Activated T-cell treated with anti-CD3 and anti-CD28 coated beads, Interleukin-2, amount 50 U/mL, for 48 hours (primary cell): ENCODE data around the gene NUP35.

ENCODE experiments used
- DNase-seq, 2 experiments: peaks; one replicate each; pipeline ENCODE4 v3.0.0-alpha.2; 2020

Gene NUP35, protein sequence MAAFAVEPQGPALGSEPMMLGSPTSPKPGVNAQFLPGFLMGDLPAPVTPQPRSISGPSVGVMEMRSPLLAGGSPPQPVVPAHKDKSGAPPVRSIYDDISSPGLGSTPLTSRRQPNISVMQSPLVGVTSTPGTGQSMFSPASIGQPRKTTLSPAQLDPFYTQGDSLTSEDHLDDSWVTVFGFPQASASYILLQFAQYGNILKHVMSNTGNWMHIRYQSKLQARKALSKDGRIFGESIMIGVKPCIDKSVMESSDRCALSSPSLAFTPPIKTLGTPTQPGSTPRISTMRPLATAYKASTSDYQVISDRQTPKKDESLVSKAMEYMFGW

DNA sequence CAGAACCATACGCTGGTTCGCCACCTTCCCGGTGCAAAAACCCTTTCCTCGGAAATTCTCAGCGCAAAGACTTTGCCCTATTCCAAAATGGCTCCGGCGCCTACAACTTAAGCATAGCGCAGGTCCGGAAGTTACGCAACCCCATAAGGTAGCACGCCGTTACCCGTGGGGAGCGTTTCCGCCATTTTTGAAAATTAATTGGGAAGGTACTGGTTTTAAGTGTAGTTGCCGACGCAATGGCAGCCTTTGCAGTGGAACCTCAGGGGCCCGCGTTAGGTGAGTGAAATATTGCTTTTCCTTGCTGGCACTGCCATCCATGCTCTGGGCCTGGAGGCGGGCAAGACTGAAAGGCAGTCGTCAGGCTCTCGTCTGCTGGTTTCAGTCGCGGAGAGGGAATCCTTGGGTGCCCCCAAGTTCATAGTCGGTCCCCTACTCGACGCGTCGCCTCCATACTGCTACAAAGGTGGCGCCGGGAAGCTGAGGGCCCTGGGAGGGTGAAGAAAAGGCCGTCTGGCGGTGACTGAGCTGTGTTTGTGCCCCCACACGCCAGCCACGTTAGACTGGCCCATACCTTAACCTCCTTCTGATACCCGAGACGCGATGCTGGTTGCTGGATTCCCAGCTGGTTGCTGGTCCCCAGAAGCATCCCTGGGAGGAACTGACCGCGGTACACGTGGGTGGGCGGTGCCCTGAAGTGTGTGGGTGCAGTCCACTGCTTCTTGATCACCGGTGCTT is at the start of gene NUP35:
Gene NUP35, plus strand, starts transcription at position 222 of the 735 bp plus-strand sequence. Its CDS starts 15 bp downstream, at position 237.
- peak; percentile 87 to 90 for DNase-seq

DNA sequence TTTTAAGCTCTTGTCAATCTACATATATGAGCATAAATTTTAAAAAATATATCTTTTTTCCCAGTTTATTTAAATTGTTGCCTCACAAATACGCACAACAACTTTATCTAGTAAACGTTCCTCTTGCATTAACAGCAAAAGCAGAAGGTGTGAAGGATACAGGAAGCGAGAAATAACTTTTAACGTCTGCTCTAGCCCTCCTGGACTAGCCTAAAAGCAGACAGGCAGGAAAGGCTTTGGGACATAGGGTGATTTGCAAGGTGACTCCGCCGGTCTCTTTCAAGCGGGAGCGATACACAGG is 46.1 kb upstream of the NUP35 start:
- peak in 1 of 2 experiments; percentile 51 for DNase-seq

DNA sequence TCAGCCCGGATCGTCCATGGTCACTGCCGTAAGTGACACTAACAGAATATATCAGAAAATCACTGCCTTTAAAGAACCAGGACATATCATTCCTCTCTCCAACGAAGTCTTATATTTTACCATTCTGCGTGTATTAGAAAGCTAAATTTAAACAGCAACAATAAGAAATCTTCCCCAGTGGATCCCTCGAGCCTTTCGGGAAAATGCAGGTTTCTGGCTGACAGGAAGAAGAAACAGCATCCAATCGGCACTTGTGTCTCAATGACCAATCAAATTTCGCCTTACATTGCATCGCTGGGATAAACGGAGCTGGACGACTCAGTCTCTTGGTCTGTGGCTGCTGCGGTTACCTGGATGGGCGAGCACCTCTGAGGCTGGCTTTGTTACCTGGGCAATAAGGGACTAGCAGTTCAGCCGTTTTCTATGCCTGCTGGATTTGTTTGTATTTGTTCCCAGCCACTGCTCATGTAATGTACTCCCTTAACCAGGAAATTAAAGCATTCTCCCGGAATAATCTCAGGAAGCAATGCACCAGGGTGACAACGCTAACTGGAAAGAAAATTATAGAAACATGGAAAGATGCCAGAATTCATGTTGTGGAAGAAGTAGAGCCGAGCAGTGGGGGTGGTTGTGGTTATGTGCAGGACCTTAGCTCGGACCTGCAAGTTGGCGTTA is 45.6 kb upstream of the NUP35 start, which contains the start of gene DUSP19:
Gene DUSP19, plus strand, starts transcription at position 284 of the 675 bp plus-strand sequence. Its CDS starts 187 bp downstream, at position 471.
- DNase-seq = peak; percentile 92 to 93

GRCh38 chr2:183079139-183079775 is 45.0 kb upstream of the NUP35 start:
- no peak for DNase-seq

- DNase-seq = no peak
These were observed 42.3 kb upstream of the NUP35 start for GRCh38 chr2:183081911-183082310.

- DNase-seq = no peak
These were observed 36.2 kb upstream of the NUP35 start for GRCh38 chr2:183088061-183088460.

GRCh38 chr2:183089192-183089851 is 34.9 kb upstream of the NUP35 start:
- DNase-seq = no peak

- DNase-seq = no peak
These were observed 32.8 kb upstream of the NUP35 start for GRCh38 chr2:183091318-183091953.

DNA sequence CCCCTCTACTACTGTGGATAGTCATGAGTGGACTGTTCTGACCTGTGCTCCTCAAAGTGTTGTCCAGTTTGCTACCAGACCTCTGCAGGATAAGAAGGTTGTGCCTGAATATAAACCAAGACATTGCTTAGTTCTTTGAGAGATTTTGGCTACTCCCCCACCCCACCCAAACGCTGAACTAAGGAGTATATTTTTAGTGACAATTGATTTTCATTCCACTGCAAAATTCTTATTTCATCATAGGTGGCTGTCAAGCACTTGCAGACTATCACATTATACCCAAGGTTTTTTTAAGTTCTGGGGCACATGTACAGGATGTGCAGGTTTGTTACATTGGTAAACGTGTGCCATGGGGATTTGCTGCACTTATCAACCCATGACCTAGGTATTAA is 32.3 kb upstream of the NUP35 start:
- no peak for DNase-seq

- no peak for DNase-seq
These were observed 30.2 kb upstream of the NUP35 start for GRCh38 chr2:183093857-183094657.

- no peak for DNase-seq
These were observed 18.7 kb upstream of the NUP35 start for GRCh38 chr2:183105402-183106134.

DNA sequence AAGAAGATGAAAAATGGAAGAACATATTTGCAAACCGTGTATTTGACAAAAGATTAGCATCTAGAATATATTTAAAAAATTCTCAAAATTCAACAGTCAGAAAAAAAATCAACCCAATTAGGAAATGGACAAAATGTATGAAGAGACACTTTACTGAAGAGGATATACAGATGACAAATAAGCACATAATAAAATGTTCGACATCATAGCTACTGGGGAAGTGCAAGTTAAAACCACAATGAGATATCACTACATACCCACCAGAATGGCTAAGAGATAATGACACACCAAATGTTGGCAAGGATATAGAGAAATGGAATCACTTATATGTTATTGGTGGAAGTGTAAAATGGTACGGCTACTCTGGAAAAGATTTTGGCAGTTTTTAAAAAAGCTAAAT is 11.7 kb upstream of the NUP35 start:
- DNase-seq = no peak

GRCh38 chr2:183113630-183114029 is 10.6 kb upstream of the NUP35 start:
- DNase-seq = no peak

DNA sequence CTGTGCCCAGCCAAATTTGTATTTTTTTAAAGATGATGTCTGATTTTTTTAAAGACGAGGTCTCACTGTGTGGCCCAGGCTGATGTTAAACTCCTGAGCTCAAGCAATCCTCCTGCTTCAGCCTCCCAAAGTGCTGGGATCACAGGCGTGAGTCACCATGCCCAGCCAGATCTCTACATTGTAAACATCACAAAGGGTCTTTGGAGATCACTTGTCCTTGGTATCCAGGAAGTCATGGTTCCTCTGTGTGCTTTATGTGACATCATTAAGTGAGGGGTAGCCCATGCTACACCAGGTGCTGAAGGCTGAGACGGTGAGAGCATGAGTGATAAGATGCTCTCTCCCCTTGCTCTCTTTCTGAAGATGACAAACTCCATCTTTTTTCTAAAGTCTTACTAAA is 7.0 kb upstream of the NUP35 start:
- no peak for DNase-seq

DNA sequence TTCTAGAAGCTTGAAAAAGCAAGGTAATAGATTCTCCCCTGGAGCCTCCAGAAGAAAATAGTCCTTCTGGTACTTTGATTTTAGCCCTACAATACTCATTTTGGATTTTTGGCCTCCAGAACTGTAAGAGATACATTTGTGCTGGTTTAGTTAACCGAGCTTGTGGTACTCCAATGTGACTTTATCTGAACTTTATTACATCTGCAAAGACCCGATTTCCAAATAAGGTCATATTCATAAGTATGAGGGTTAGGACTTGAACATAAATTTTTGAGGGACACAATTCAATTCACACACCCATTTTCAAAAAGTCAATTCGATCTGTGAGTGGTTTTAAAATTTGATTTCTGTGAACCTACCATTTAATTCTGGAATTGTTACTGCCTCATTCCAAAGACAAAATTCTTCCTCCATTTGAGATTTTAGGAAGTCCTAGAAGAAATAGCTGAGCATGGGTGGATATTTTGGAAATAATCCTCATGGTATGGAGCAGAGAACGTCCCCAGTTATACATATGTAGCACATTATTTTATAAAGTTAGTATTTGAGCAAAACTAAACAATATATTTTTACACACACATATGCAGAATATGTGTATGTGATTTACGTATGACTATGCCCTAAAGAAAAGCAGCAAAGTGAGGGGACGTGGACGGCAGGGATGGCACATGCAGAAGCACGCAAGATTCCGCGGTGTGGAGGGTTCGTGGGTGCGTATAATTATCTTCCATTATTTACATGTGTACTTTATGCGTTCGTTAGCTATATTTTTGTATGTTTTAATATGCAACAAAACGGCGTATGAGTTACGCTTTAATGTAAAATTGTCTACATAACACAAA is 905 bp upstream of the NUP35 start:
- peak; percentile 22 to 23 for DNase-seq

DNA sequence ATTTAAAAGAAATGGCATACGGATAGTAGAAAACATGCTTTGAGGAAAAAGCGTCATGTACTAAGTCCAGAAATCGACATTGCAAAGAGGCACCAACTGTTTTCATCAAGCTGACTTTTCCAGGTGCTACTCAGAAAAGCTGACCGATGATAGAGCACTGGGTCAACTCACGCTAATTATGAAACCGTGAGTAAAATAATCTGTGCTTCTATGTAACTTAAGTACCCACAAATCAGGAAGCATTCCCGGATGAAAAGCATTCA is 353 bp upstream of the NUP35 start:
- no peak for DNase-seq

- no peak for DNase-seq
These were observed 663 bp downstream of the NUP35 start for GRCh38 chr2:183124957-183125255.

DNA sequence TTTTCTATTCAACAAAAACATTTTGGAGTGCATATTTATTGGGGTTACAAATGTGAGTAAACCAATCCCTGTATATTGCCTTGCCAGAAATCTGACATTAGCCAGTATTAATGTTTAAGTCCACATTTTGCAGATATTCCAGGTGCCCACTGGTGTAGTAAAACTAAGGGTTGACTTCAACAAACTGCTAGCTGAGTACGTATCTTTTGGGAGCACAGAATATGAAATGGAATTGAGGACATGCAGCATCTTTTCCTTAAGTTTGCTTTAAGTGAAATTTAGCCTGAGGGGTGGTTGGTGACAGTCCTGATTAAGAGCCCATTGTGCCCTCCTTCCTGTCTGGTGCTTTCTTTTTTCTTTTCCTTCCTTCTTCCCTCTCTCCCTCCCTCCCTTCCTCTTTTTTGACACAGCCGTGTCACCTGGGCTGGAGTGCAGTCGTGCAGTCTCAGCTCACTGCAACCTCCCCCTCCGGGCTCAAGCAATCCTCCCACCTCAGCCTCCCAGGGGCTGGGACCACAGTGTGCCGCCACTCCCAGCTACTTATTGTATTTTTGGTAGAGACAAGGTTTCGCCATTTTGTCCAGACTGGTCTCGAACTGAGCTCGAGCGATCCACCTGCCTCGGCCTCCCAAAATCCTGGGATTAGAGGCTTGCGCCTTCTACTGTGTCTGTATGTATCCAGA is 1.6 kb downstream of the NUP35 start:
- no peak for DNase-seq

DNA sequence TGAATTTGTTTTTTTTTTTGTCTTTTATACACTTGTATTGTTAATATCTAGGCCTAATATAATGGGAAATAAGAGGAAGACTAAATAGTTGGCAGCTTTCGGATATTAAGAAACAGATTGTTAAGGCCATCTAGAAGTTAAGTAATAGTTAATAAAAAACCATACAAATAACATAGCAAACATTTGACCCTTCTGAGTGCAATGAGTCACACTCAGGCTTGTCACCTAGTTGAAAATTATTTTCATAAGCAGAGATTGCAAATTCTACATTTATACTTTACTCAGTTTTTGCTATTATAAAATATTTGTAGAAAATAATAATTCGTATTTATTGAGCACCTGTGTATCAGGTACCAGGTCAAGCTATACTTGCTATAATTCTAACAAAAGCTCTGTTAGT is 2.4 kb downstream of the NUP35 start:
- no peak for DNase-seq

GRCh38 chr2:183134016-183134415 is 9.8 kb downstream of the NUP35 start:
- DNase-seq = no peak
